HG03432 (cell line): ENCODE results near the gene SPATA24.
"Not testable (repeated sequence)": the region's sequence is repeated elsewhere in the genome, so short reads cannot be mapped to it uniquely, and the experiment has no call there.

Experiments used
- ATAC-seq: cut with Tn5 transposase; IDR thresholded peaks from one replicate; pipeline ENCODE4 v1.9.1; 2021; ENCODE audit warnings: mild to moderate bottlenecking, moderate library complexity; ENCODE audit not compliant: unreplicated experiment

SPATA24 gene

DNA sequence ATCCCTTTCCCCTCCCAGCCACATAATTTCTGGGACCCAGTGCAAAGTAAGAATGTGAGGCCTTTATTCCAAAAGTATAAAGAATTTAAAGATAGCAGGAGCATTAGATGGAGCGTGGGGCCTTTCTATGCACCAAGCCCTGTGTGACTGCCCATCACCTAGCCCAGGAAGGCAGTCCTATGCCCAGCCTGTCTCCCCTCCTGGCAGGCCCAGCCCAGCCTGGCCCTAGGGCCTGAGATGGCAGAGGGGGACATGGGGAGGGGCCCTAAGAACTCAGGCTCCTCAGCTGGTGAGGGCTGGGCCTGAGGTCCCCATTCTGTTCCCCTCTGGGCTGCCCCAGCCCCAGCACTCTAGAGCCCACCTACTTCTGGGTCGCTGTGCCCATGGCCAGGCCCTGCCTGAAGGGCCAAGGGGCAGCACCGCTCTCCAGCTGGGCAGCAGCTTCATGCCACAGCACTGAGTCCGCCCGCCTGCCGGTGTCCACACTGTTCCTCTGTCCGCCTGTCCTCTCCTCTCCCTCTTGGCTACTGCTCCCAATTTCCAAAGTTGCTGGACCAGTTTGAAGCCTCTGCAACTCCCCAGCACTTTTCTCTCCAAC lies 19.8 kb downstream of the SPATA24 start:
- ATAC-seq, result no peak

DNA sequence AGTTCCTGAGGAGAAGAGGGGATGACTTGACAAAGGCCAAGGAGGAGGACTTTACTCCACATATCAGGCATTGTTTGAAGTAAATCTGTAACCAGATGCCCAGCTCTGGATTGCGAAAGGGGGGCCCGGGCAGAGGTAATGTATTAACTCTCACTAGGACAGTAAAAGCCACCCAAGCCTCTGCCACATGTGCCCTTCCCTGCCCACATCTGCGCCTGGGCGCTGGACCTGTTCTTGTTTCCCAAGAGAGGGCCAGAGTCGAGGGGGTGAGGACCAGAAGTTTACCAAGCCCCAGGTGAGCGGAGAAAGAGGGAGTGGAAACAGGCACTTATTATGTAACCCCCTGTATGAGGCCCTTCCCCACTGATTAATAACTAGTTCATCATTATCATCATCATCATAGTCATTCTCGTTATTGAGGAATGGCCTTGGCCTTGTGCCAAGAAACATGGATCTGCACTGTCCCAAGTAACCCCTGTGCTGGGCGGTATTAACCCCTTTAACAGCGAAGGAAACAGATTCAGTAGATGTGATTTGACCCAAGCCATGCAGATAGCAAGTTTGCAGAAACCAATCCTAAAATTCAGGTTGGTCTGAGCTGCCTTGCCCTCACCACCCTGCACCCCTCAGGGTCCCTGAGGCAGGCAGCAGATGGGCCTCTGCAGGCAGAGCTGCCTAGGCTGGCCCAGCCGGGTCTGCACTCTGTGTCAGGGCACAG lies 20.5 kb downstream of the SPATA24 start, which contains the start of gene SLC23A1:
Gene SLC23A1 (minus strand): TSS at position 23 of the 718 bp plus-strand sequence. CDS start 44 bp downstream, outside the sequence.
- no peak for ATAC-seq

DNA sequence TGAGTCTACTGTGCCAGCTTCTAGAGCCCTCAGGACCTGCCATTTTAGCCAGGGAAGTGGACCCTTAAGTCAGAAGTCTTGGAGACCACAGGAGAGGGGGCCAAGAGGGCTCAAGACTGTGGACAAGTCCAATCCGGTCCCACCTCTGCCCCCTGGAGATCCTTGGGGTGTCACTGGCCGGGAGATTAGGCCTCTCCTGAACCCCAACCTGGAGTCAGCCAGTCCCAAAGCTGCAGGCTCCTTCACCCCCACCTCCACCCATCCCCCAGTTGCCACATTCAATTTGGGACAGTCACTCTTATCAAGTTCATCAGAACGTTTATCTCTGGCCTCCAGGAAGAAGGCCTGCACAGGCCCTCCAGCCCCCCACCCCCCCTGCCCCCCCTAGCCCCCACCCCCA lies 21.1 kb downstream of the SPATA24 start:
- no peak for ATAC-seq

DNA sequence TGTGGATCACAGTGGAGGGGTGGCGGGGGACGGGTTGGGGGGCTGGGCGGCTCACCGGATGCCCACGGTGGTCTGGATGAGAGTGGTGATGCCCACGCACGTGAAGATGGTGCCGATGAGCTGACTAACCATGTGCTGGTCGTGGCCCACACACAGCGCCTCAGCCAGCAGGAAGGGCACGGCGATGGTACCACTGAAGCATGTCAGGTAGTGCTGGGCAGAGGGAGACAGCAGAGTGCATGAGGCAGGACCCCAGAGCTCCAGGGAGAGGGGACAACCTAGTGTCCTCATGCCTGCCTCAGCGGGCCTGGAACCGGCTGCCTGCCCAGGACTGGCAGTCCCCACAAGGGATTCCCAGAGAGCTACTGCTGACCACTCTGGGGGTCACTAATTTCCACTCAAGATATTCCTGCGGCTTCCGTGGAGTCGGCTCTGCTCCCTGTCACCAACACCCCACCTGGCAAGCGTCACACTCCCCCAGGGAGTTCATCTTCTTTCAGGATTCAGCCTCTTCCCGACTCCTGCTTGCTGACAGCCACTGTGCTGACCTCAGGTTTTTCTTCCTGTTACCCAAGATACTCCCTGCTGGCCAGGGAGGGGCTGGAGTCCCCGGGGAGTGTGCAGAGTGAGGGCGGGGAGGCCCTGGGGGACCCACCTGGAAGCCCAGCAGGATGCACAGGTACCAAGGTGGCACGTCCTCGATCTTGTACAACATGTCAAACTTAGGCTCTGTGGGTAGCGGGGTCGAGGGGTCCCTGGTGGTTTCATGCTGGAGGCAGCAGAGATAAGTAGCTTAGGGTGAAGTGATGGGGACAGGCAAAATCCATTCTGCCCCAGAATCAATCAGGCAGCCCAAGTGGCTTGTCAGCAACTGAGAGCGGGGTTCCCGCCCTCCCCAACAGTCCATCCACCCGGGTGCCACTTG lies 21.8 kb downstream of the SPATA24 start:
- no peak for ATAC-seq

DNA sequence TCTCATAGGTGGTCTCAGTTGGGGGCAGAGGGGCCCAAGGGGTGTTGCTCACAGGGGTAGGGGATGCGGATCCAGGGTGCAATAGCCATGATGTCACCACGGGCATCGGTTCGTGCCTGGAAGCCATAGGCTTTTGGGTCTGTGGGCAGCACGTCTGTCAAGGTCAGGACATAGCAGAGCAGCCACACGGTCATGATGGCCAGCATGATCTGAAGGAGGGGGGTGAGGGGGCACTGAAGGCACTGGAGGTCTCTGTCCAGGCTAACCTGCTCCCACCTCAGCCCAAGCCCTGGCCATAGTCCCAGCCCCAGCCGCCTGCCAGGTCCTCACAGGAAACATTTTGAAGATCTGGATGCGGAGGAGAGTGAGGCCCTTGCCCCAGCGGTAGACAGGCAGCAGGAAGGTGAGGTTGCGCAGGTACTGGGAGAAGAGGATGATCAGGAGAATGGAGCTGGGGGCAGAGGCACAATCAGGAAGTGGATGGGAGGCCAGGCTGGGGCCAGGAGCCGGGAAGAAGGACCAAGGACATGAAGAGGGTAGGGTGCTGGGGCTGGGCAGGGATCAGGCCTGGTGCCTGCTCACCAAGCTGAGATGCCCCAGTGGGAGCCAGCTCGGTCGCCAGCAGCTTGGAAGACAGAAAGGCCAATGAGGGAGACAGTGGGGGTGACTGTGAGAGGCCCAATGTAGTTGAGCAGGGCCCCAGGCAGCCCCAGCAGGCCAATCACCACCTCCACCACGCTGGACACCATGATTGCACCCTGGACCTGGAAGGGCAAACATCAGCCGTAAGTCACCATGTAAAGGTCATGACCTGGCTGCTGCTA lies 24.1 kb downstream of the SPATA24 start:
- ATAC-seq, result no peak

DNA sequence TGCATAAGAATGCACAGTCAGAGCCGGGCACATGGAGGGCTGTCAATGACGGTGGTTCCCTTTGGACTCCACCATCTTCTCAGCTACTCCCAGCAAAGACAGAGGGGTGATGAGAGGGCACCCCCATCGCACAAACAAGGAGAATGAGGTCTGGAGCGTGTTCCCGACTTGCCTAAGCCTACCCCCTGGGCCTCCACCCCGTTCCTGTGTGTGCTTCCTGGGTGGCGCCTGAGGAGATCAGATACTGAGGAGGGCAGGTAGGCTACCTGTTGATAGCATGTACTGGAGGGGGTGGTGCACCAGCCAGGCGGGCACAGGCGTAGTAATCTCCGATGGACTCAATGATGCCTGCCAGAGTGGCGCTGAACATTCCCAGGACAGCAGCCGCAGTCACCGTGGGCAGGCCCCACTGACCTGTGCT lies 24.9 kb downstream of the SPATA24 start:
- no peak for ATAC-seq

DNA sequence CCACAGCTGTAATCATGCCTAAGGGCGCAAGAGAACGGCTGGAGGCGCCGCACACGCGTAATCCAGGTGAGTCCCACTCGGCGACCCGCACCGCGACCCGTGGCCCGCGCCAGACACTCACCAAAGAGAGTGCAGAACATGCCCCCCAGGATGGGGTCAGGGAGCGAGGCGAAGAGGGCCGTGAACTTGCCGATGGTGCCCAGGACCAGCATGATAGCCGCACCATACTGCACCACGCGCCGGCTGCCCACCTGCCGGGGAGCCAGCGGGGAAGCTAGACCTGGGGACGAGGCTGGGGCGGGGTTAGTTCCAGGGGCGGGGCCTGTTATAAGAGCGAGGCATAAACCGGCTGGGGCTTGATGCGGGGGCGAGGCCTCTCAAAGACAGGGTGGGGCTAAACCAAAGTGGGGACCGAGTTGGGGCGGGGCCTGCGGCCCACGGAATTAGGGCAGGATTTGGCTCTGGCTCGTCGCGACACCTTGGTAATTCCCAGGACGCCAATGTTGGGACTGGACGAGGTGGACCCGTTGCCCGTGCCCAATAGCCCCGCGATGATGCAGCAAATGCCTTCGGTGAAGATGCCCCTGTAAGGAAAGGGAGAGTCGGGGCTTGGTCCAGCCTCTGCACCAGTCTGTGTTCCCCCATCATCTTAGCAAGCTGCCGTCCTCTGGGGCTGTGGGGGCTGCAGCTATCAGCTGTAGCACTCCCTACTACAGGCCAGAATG lies 25.6 kb downstream of the SPATA24 start:
- no peak for ATAC-seq

DNA sequence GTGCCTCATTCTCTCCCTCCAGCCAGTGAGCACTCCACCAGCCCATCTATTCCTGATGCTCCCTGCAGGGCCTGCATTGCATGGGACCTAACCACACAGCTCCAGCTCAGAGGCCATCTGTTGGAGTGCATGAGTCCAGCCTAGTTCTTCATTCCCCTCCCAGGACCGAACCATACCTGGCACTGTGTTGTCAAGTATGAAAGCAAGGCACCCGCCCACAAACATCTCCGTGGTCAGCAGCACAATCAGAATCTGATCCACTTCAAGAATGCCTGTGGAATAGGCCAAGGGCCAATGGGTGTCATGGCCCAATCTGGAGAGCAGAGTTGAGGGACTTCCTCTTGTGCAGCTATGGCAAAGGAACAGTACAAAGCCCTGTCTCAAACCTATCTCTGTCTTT lies 26.7 kb downstream of the SPATA24 start:
- no peak for ATAC-seq

DNA sequence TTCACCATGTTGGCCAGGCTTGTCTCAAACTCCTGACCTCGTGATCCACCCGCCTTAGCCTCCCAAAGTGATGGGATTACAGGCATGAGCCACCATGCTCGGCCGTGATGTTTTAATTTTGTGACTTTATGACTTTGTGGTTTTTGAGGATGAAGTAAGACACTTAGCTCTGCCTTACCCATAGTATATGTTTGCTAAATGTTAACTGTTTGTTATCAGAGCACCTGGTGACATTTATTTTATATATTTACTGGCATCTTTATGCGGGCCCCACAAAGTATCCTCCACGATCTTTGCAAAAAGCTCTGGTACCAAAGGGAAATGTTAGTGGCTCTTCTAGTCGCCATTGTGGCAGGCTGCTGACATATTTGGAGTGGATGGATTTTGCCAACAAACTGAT lies 27.5 kb downstream of the SPATA24 start:
- ATAC-seq, result no peak

DNA sequence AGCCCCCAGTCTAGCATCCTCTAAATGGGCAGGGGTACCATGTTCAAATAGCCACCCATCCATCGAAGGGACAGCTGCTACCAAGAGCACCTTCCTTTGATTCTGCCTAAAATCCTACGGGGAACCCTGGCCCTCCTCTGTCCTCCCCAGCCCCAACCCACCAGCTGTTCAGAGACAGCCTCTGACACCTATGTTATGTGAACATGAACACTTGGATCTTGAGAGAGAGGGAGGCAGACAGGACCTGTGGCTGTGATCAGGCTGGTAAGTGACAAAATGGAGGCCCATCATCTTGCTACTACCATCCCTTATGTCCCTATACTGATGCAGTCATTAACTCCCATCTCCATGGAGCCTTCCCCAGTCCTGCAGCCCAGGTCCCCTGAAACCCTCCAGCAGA lies 29.0 kb downstream of the SPATA24 start:
- no peak for ATAC-seq

DNA sequence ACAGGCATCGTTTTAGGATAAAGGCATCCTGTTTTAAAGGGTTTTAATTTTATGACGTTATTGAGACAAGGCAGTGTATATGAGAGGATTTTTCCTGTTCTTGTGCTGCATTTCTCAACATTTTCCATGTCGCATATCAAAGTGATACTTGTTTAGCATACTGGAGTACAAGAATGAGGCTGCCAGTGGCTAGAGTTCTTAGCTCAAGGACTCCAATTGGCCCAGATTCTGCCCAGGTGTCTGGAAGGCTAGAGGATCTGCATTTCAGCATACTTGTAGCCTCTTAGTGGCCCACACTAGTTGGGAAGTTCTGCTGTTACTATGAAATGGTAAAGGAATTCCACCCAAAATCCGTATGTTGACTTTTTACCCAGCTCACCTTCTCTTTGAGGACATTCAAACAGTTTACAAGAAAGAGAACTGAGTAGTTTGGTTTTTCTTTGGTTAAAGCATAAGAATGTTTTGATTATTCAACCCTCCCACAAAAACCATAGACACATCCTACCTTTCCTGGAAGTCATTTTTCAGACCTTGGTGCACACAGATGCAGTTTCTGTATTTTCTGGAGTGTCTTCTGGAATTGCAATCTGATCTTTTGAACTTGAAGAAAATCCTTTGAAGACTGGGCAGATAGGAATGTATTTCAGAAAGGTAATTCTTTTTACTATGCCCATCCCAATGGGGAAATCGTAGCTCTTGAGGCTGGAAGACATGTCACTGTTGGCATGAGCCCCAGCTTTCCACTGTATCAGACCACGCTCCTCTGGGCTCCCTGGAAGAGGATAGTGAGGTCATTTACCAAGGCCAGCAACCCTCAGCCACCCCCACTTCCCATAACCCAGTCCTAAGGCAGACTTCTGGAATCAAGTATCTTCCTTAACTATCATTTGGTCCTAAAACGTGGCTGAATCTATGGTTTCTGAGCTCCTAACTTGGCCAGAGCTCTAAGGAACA lies 32.1 kb downstream of the SPATA24 start:
- ATAC-seq, result no peak

DNA sequence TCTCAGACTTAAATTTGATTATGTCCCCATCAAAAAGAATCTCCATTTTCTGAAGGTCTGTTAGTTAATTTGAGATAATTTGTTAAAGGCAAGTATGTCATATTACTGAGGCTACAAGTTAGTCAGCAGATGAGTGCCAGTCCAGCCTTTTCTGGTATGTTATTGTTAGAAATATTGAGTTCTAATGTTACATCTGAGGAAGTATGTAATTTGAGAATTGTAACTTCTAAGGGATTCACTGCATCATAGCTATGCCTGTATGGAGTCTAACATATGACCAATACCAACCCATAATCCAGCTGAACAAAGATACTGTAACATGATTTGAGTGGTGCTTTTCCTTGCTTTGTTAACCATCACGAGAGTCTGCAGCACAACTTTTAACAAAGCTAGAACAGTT lies 34.7 kb downstream of the SPATA24 start:
- ATAC-seq, result no peak

DNA sequence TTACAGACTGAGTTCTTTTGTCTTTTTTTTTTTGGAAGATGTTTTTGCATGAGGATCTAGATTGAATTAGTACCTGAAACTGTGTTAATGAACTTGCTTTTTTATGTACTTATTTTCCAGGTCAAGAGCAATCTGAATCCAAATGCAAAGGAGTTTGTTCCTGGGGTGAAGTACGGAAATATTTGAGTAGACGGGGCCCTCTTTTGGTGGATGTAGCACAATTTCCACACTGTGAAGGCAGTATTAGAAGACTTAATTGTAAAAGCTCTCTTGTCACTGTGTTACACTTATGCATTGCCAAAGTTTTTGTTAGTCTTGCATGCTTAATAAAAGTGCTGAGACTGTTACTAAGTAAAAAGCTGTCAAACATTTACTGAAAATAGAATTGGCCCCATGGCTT lies 35.3 kb downstream of the SPATA24 start:
- no peak for ATAC-seq

DNA sequence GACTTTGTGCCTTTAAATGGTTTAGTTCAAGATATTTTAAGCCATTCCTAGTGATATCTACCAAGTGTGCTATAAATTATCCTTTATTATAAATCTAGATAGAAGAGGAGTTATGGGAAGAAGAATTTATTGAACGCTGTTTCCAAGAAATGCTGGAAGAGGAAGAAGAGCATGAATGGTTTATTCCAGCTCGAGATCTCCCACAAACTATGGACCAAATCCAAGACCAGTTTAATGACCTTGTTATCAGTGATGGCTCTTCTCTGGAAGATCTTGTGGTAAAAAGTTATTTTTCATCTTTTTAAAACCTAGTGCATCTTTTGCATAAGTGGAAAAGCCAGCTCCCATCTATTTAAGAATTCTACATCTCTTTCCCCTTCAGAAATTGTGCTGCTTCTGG lies 39.4 kb downstream of the SPATA24 start:
- ATAC-seq, result no peak

DNA sequence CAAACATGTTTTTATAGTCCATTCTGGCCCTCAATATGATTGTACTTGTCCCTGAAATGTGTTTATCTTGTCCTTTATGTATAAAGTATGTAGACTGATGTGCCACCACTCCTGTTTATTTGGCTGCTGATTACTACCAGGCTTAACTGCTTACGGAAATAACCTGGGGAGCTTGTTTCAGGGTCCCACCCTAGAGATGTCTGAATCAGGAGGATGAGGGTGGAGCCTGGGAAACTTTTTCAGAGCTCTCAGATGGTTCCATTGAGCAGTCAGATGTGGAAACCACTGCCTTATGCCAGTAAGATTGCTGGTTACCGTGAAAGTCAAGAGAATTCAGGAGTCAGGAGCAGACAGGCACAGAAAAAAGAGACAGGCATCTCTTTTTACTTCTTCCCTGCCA lies 40.0 kb downstream of the SPATA24 start:
- no peak for ATAC-seq

DNA sequence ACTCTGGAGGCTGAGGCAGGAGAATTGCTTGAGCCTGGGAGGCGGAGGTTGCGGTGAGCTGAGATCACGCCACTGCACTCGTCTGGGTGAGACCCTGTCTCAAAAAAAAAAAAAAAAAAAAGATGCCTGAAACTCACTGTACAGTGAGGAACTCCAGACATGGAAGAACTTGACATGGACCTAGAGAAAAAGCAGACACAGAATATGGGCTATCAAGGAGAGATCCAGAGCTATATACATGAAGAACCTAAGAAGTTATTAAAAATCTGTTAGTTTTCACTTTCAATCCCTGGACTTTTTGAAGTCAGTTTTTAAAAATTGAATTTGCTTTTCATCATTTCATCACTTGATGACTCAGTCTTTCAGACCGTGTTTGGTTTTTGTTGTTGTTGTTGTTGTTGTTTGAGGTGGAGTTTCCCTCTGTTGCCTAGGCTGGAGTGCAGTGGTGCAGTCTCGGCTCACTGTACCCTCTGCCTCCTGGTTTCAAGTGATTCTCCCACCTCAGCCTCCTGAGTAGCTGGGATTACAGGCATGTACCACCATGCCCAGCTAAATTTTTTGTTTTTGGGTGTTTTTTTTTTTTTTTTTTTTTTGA lies 42.0 kb downstream of the SPATA24 start:
- ATAC-seq, result no peak

DNA sequence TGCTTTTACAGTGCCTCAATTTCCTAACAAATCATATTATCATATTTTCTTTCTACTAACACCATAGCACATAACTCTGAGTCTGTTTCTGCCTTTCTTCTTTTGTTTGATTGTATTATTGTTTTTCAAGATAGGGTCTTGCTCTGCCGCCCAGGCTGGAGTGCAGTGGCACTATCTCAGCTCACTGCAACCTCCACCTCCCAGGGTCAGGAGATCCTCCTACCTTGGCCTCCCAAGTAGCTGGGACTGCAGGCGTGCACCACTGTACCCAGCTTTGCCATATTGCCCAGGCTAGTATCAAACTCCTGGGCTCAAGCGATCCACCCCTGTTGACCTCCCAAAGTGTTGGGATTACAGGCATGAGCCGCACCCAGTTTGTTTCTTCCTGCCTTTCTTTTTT lies 43.5 kb downstream of the SPATA24 start:
- ATAC-seq, result no peak

DNA sequence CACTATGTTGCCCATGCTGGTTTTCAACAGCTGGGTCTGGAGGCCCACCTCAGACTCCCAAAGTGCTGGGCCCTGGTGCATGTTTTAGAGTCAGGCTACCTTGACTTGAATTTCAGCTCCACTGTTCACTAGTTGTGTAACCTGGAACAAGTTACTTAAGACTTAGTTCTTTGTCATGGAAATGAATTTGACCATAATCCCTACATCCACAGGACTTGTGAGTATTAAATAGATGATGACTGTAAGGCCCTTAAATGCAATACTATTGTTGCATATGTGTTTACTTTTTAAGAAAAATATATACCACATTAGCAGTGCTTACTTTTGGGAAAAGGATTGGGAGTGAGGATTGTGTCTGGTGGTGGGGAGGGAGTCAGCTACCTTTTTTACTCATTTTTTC lies 45.8 kb downstream of the SPATA24 start:
- ATAC-seq, result no peak

DNA sequence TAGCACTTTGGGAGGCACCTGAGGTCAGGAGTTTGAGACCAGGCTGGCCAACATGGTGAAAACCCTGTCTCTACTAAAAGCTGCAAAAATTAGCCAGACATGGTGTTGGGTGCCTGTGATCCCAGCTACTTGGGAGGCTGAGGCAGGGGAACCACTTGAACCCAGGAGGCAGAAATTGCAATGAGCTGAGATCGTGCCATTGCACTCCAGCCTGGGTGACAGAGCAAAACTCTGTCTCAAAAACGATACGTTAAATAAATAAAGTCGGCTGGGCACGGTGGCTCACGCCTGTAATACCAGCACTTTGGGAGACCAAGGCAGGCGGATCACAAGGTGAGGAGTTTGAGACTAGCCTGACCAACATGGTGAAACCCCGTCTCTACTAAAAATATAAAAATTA lies 48.0 kb downstream of the SPATA24 start:
- ATAC-seq, result not testable (repeated sequence)
